Ammon's horn (tissue), 1 donor: Measurements from ENCODE around the gene SGPL1.
"Not testable (repeated sequence)": the region's sequence is repeated elsewhere in the genome, so short reads cannot be mapped to it uniquely, and the experiment has no call there.

Source experiments
- DNase-seq: peaks from one replicate; pipeline ENCODE4 v3.0.0-alpha.2; 2016; ENCODE audit warnings: low spot score

The SGPL1 gene

GRCh38 chr10:70815504-70816219 is at the start of gene SGPL1:
Gene SGPL1, plus strand, starts transcription at chr10:70815948. Its CDS starts 906 bp downstream, at chr10:70816854.
- DNase-seq: peak; percentile 80

GRCh38 chr10:70768026-70768685 is 47.6 kb upstream of the SGPL1 start:
- DNase-seq: not testable (repeated sequence)

GRCh38 chr10:70769121-70769520 is 46.6 kb upstream of the SGPL1 start:
- DNase-seq: no peak

GRCh38 chr10:70770001-70770400 is 45.7 kb upstream of the SGPL1 start:
- DNase-seq: no peak

- not testable (repeated sequence) for DNase-seq
These were observed 45.2 kb upstream of the SGPL1 start for GRCh38 chr10:70770516-70770915.

- DNase-seq: no peak
These were observed 44.2 kb upstream of the SGPL1 start for GRCh38 chr10:70771311-70772194.

- no peak for DNase-seq
These were observed 43.1 kb upstream of the SGPL1 start for GRCh38 chr10:70772627-70773026.

GRCh38 chr10:70773461-70773860 is 42.3 kb upstream of the SGPL1 start:
- DNase-seq: no peak

- DNase-seq: no peak
These were observed 41.6 kb upstream of the SGPL1 start for GRCh38 chr10:70773965-70774809.

GRCh38 chr10:70774810-70775678 is 40.7 kb upstream of the SGPL1 start:
- DNase-seq: no peak

- DNase-seq: no peak
These were observed 39.9 kb upstream of the SGPL1 start for GRCh38 chr10:70775679-70776454.

- no peak for DNase-seq
These were observed 39.2 kb upstream of the SGPL1 start for GRCh38 chr10:70776455-70777005.

- DNase-seq: no peak
These were observed 38.5 kb upstream of the SGPL1 start for GRCh38 chr10:70777063-70777875.

GRCh38 chr10:70778267-70778924 is 37.4 kb upstream of the SGPL1 start:
- DNase-seq: no peak

GRCh38 chr10:70779088-70779487 is 36.7 kb upstream of the SGPL1 start:
- DNase-seq: peak; percentile 74

GRCh38 chr10:70779511-70780369 is 36.0 kb upstream of the SGPL1 start:
- DNase-seq: no peak

GRCh38 chr10:70780370-70780760 is 35.4 kb upstream of the SGPL1 start:
- DNase-seq: no peak
